ENCODE data around the gene BACE1.

GRCh38 chr11:117279711-117280376, 36.2 kb downstream of the BACE1 start:
- TF ChIP-seq CTCF (IDR thresholded peaks at IDR 0.05; ENCODE audit: poor library complexity, severe bottlenecking) (no peak), TAF1 (IDR thresholded peaks at IDR 0.05; ENCODE audit: low read depth) (no peak)

Measured in neural cell (in vitro differentiated cells).